GM12864 (cell line): Measurements from ENCODE around the gene EBLN1.
"Not testable (repeated sequence)": the region's sequence is repeated elsewhere in the genome, so short reads cannot be mapped to it uniquely, and the experiment has no call there.

Experiments
- DNase-seq: peaks from one replicate; pipeline ENCODE4 v3.0.0-alpha.2; 2011; ENCODE audit warnings: low read depth
- H3K4me3 ChIP-seq: 2 replicates; pipeline ENCODE4 v1.5.1; 2011; ENCODE audit warnings: mild to moderate bottlenecking, low read depth, low read length, control low read depth
- TF ChIP-seq, protein P1 (sequence below): IDR thresholded peaks from 2 replicates; pipeline ENCODE4 v1.5.1; 2011; ENCODE audit warnings: low read depth, mild to moderate bottlenecking, moderate library complexity, low read length, control low read depth, inconsistent platforms; ENCODE audit errors: missing control alignments

EBLN1 gene

DNA sequence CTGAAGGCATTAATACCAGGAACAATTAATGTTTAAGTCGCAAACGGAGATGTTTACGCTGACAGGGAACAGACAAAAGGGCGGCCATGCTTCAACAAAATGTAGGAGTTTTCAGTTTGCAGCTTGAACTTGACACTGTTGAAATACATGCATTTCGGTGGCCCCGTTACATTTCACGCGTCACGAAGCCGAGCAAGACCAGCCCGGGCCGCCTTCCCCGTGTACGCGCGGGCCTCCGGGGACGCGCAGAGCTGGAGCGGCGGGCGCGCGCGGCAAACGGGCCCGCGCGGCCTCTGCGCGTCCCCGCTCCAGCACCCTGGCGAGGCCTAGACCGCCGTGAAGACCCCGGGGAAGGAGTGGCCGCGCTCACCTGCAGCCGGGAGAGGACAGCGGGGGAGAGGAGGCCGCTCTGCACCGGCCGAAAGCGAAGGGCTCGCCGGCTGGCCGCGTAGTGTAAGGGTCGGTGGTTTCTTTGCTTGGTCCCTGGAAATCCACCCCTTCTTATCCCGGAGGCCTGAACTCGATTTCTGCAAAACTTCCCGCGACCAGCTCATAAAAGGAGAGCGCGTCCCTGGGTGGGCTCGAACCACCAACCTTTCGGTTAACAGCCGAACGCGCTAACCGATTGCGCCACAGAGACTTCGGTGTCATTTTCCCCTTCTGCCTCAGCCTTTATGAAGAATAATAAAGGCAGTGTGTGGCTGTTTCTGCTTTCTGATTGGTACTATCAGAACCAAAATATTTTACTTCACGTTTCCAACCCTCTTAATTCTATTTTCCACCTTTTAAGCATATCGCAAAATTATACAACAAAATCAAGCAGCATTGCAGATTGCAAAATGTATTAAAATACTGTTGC, 11.4 kb upstream of the EBLN1 start:
- peak; percentile 68 for DNase-seq
- peak overlapping the region; percentile 67 for H3K4me3 ChIP-seq
- TF ChIP-seq, protein P1, sequence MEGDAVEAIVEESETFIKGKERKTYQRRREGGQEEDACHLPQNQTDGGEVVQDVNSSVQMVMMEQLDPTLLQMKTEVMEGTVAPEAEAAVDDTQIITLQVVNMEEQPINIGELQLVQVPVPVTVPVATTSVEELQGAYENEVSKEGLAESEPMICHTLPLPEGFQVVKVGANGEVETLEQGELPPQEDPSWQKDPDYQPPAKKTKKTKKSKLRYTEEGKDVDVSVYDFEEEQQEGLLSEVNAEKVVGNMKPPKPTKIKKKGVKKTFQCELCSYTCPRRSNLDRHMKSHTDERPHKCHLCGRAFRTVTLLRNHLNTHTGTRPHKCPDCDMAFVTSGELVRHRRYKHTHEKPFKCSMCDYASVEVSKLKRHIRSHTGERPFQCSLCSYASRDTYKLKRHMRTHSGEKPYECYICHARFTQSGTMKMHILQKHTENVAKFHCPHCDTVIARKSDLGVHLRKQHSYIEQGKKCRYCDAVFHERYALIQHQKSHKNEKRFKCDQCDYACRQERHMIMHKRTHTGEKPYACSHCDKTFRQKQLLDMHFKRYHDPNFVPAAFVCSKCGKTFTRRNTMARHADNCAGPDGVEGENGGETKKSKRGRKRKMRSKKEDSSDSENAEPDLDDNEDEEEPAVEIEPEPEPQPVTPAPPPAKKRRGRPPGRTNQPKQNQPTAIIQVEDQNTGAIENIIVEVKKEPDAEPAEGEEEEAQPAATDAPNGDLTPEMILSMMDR: no peak

DNA sequence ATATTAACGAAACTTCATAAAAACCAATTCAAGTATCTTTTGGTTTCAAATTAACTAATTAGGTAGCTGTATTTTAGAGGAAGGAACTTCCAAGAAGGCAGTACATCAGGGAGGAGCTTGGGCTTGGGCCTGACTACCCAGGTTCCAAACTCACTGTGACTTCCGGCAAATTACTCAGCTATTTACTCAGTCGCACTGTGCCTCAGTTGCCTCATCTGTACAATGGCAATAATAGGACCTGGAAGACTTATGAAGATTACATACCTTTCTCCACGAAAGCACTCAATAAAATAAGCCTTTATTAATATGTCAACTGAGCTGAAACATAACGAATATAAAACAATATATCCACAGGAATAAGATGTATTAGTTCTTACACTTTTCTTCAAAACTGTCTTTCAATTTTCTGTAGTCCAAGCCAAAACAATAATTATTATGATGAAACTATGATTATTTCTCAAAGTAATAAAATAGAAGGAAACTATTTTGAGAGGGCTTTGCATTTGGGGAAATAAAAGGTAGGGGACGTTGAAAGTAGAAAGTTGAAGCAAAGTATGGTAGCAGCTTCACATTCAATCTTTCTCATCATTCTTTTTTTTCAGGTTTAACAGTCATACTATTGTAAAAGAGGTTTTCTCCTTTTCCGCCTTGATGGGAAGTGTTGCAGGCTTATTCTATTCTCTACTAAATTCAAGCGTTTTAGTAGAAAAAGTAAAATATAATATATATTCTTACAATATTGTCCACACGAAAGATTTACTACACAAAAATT, 10.5 kb upstream of the EBLN1 start:
- peak overlapping the region; percentile 67; the same call in 1 of the 2 replicates for H3K4me3 ChIP-seq
- TF ChIP-seq, protein P1: no peak
- no peak for DNase-seq

DNA sequence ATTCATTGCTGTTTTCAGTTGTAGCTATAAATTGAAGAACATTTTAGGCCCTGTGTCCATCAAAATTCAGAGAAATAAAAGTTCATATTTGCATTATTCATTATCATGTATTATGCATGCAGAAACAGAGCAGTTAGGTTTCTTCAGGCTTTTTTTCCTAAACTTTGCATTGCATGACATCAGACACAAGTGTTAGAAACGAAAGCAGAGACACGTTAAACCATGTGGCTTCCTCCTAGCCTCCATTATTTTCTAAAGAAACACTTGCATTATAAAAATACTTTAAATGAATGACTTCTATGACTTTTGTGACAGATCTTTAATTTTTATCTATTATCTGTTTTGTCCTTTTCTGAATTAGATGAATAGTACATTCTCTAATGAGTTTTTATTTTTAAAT, 8.8 kb upstream of the EBLN1 start:
- DNase-seq: no peak
- TF ChIP-seq, protein P1: no peak
- no peak overlapping the region for H3K4me3 ChIP-seq

DNA sequence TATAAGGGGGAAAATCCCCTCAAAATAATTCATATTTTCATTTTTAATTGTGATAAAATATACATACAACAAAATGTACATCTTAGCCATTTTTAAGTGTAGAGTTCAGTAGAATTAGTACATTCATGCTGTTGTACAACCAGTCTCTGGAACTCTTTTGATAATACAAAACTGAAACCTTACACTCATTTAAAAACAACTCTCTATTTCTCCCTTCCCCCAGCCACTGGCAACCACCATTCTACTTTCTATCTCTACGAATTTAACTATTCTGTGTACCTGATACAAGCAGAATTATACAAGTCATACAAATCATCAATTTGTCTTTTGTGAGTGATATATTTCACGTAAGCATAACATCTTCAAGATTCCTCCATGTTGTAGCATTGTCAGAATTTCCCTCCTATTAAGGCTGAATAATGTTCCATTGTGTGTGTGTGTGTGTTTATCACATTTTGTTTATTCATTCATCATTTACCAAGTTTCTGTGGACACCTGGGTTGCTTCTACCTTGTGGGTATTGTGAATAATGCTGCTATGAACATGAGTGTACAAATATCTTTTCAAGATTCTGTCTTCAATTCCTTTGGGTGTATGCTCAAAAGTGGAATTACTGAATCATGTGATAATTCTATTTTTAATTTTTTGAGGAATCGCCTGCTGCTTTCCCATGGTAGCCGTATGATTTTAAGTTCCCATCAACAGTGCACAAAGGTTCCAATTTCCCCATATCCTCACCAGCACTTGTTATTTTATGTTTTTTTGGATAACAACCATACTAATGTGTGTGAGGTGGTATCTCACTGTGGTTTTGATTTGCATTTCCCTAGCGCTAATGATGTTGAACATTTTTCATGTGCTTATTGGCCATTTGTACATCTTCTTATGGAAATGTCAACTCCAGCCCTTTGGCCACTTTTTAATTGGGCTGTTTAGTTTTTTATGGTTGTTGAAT, 4.7 kb upstream of the EBLN1 start:
- DNase-seq: no peak
- no peak overlapping the region for H3K4me3 ChIP-seq
- TF ChIP-seq, protein P1: no peak

DNA sequence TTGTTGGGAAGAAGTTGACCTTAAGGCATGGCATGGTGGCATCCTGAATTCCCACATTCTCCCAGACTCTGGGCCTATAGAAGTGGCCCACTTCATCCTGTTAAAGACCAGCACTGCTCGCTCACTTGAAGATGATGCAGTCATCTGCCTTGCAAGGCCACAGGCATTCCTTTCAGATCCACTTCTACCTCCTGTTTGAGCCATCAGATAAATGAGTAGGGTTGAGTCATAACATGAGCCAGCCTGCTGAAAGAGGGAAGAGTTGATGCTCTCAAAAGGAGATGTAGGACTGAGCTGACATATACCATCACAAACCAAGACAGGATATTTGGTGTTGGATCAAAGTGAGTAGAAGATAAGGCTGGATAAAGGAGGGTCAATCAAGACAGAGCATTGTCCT, 1.5 kb upstream of the EBLN1 start:
- DNase-seq: no peak
- TF ChIP-seq, protein P1: no peak
- no peak overlapping the region for H3K4me3 ChIP-seq

DNA sequence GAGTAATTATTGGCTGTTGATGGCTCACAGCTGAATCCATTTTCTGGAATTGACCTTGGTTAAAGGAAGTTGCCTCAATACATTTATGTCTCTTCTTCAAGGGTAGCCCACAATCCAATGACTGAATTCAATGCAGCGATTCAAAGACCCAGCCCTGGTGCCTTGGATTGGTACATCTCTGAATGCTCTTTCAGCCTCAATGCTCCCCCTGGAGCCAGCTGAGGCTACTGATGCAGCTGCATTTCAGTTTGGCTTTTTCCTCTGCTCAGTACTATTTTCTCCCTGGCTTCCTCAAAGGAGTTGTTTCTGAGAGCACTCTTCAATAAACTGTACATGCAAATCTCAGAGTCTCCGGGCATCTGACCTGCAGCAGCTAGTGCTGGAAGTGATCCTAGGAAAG, 633 bp upstream of the EBLN1 start:
- TF ChIP-seq, protein P1: peak; percentile 21
- DNase-seq: no peak
- no peak overlapping the region for H3K4me3 ChIP-seq

DNA sequence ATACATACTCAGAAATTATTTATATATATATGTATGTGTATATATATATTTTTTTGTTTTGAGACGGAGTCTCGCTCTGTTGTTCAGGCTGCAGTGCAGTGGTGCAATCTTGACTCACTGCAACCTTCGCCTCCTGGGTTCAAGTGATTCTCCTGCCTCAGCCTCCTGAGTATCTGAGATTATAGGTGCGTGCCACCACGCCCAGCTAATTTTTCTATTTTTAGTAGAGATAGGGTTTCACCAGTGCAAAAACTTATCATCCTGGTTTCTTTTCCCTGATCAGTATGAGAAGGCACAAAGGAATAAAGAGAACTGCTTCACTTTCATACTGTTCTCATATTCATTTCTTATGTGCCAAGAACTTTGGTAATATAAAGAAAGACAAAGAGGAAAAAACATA, 731 bp downstream of the EBLN1 start:
- DNase-seq: not testable (repeated sequence)

More for the DNA sequence above, 731 bp downstream of the EBLN1 start:
- H3K4me3 ChIP-seq: not testable (repeated sequence)
